Neutrophil (primary cell): ENCODE data around the gene ARFGAP1.

Experiments used
- H3K27ac ChIP-seq: fragments of 200-600 bp; sonication (generic); 2 replicates; pipeline ENCODE4 v1.5.1; 2016; ENCODE audit warnings: mild to moderate bottlenecking, moderate library complexity
- H3K27me3 ChIP-seq: fragments of 200-600 bp; sonication (generic); 2 replicates; pipeline ENCODE4 v1.6.0; 2016; ENCODE audit warnings: mild to moderate bottlenecking
- H3K36me3 ChIP-seq: fragments of 200-600 bp; sonication (generic); 2 replicates; pipeline ENCODE4 v1.5.1; 2017
- H3K4me1 ChIP-seq, 2 experiments: fragments of 200-600 bp in 1 of 2; sonication (generic) in 1 of 2; 1 replicate in 1 of 2; 2 replicates in 1 of 2; pipeline versions ENCODE4 v1.5.1 to v1.6.1; 2013 to 2016; ENCODE audit warnings: low read depth in 1 of 2, low read length in 1 of 2, mild to moderate bottlenecking in 1 of 2, moderate library complexity in 1 of 2; ENCODE audit not compliant: control insufficient read depth in 1 of 2, insufficient read depth in 1 of 2
- H3K4me3 ChIP-seq, 2 experiments: fragments of 200-600 bp in 1 of 2; sonication (generic) in 1 of 2; 1 replicate in 1 of 2; 2 replicates in 1 of 2; pipeline ENCODE4 v1.5.1; 2013 to 2016; ENCODE audit warnings: low read depth in 1 of 2, low read length in 1 of 2, mild to moderate bottlenecking in 1 of 2, moderate library complexity in 1 of 2
- H3K9me3 ChIP-seq: fragments of 200-600 bp; sonication (generic); 2 replicates; pipeline ENCODE4 v1.5.1; 2016
- TF ChIP-seq, protein P1 (sequence below): fragments of 200-600 bp; sonication (generic); IDR thresholded peaks from 2 replicates; pipeline ENCODE4 v1.5.1; 2016; ENCODE audit warnings: antibody characterized with exemption

Gene ARFGAP1

DNA sequence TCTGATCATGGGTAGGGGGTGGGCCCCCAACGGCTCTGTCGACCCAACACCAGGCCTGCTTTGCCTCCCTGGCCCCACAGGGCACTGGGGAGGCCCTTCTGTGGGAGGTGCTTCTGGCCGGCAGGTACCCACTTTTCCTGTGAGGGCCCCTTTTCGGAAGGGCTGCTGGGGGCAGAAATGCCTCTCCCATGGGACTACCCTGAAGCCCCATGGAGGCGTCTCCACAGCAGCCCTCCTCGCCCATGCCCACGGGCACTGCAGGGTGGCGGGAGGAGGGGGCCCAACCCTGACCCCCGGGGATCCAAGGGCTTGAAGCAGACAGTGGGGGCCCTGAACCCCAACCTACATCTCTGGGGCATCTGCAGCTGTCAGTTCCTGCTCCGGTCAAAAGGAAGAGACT lies 34.6 kb upstream of the ARFGAP1 start:
- TF ChIP-seq, protein P1, sequence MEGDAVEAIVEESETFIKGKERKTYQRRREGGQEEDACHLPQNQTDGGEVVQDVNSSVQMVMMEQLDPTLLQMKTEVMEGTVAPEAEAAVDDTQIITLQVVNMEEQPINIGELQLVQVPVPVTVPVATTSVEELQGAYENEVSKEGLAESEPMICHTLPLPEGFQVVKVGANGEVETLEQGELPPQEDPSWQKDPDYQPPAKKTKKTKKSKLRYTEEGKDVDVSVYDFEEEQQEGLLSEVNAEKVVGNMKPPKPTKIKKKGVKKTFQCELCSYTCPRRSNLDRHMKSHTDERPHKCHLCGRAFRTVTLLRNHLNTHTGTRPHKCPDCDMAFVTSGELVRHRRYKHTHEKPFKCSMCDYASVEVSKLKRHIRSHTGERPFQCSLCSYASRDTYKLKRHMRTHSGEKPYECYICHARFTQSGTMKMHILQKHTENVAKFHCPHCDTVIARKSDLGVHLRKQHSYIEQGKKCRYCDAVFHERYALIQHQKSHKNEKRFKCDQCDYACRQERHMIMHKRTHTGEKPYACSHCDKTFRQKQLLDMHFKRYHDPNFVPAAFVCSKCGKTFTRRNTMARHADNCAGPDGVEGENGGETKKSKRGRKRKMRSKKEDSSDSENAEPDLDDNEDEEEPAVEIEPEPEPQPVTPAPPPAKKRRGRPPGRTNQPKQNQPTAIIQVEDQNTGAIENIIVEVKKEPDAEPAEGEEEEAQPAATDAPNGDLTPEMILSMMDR = no peak
- H3K4me1 ChIP-seq = no peaks in the 10 kb centered on the region
- peaks cover 23% of the 10 kb centered on the region for H3K27me3 ChIP-seq
- no peaks in the 10 kb centered on the region for H3K36me3 ChIP-seq
- no peak overlapping the region for H3K27ac ChIP-seq
- H3K4me3 ChIP-seq = no peak overlapping the region
- no peaks in the 10 kb centered on the region for H3K9me3 ChIP-seq

DNA sequence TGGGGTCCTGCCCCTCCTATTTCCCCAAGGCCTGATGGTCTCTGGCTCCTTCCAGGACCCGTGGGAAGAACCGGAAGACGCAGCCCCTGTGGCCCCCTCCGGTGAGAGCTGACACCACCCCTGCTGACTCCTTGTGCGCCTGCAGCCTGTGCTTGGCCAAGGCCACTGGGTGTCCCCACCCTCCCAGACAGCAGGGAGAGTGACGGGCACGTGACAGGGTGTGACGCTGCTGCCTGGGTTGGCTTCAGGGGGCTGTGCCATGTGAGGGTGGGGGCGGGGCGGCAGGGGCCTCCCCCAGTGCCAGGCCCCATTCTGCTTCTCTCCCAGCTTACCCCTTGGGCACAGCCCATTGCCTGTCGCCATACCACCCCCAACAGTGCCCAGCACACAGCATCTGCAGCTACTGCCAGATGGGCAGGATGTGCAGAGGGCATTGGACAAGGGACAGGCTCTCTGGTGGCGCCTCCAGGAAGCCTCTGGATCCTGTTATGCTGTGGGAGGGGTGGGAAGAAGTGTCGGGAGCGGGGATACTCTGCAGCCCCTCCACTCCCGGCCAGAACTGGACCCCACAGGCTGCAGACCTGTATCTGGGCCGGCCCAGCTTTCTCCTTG lies 34.0 kb upstream of the ARFGAP1 start:
- Histone ChIP-seq H3K4me3 (no peak overlapping the region), H3K27me3 (peaks cover 17% of the 10 kb centered on the region), H3K36me3 (no peaks in the 10 kb centered on the region), H3K27ac (no peak overlapping the region), H3K4me1 (no peaks in the 10 kb centered on the region), H3K9me3 (no peaks in the 10 kb centered on the region)
- TF ChIP-seq, protein P1 = no peak

DNA sequence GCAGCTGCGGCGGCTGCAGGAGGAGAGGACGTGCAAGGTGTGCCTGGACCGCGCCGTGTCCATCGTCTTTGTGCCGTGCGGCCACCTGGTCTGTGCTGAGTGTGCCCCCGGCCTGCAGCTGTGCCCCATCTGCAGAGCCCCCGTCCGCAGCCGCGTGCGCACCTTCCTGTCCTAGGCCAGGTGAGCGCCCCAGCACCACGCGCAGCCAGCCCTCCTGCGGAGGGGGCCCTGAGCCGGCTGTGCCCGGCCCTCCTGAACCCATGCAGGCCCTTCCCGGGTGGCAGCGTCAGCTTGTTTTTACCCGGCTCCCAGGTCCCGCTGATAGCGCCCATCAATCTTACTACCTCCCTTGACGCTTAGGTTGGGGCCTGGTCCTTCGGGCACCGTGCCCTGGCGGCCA lies 33.2 kb upstream of the ARFGAP1 start:
- Histone ChIP-seq H3K9me3 (no peaks in the 10 kb centered on the region), H3K36me3 (no peaks in the 10 kb centered on the region), H3K27me3 (peaks cover 15% of the 10 kb centered on the region), H3K4me3 (no peak overlapping the region), H3K4me1 (no peaks in the 10 kb centered on the region), H3K27ac (no peak overlapping the region)
- TF ChIP-seq, protein P1 = no peak

DNA sequence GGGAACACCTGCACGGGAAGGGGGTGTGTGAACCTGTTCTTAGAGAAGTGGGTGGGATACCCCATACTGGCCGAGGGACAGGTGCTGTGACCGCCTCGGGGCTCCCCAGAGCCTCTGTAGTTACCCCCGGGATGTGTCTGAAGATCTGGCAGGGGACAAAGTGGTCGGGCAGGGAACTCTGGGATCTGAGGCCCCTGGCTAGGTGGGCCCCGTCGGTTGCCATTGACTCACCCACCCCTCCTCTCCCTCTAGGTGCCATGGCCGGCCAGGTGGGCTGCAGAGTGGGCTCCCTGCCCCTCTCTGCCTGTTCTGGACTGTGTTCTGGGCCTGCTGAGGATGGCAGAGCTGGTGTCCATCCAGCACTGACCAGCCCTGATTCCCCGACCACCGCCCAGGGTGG lies 32.6 kb upstream of the ARFGAP1 start:
- Histone ChIP-seq H3K27me3 (peaks cover 15% of the 10 kb centered on the region), H3K4me1 (no peaks in the 10 kb centered on the region), H3K9me3 (no peaks in the 10 kb centered on the region), H3K36me3 (no peaks in the 10 kb centered on the region), H3K27ac (no peak overlapping the region), H3K4me3 (no peak overlapping the region)
- TF ChIP-seq, protein P1 = no peak

DNA sequence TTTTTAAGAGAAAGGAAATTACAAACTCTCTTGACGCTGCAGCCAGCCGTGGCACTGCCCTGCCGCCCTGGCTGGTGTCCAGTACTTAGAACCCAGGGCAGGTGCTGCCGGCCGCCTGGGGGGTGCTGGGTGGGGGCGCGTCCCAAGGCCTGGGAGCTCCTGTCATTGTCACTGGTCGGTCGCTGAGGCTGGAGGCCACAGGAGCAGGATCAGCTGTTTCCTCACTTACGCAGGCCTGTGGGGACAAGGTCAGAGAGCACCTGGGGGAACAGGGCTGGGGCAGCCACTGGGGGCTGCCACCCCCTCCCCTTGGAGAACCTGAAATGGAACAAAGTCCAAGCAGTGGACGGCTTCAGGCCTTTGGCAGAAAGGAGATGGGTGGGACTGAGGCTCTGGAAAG lies 31.3 kb upstream of the ARFGAP1 start:
- TF ChIP-seq, protein P1 = no peak
- H3K27me3 ChIP-seq = peaks cover 27% of the 10 kb centered on the region

DNA sequence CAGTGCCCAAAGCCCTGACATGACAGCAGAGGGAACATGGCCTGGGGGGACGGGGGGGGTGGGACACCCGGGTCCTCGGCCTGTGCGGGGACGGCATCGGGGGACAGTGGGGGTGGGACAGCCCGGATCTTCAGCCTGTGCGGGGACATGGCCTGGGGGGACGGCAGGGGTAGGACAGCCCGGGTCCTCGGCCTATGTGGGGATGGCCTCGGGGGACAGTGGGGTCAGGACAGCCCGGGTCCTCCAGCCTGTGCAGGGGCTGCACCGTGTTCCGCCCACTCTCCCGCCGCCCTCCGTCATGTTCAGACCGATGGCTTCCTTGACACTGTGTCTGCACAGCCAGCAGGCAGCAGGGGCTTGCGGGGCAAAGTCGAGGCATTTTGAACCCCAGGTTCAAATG lies 29.9 kb upstream of the ARFGAP1 start:
- TF ChIP-seq, protein P1 = no peak
- Histone ChIP-seq H3K9me3 (no peaks in the 10 kb centered on the region), H3K27me3 (peaks cover 42% of the 10 kb centered on the region), H3K4me1 (no peaks in the 10 kb centered on the region), H3K36me3 (no peaks in the 10 kb centered on the region), H3K27ac (no peak overlapping the region), H3K4me3 (no peak overlapping the region)

More for the DNA sequence above, 31.3 kb upstream of the ARFGAP1 start:
- H3K27ac ChIP-seq = no peak overlapping the region
- no peaks in the 10 kb centered on the region for H3K36me3 ChIP-seq
- no peak overlapping the region for H3K4me3 ChIP-seq
- H3K9me3 ChIP-seq = no peaks in the 10 kb centered on the region
- no peaks in the 10 kb centered on the region for H3K4me1 ChIP-seq
